HuH-7.5 (cell line): ENCODE data around the gene RAB11B.
A peak's percentile ranks its signal among the peaks of the same experiment; 100 is the strongest.
"Not testable (repeated sequence)": the region's sequence is repeated elsewhere in the genome, so short reads cannot be mapped to it uniquely, and the experiment has no call there.

Experiments
- DNase-seq: peaks from one replicate; pipeline ENCODE4 v3.0.0; 2011; ENCODE audit warnings: low spot score

RAB11B gene

DNA sequence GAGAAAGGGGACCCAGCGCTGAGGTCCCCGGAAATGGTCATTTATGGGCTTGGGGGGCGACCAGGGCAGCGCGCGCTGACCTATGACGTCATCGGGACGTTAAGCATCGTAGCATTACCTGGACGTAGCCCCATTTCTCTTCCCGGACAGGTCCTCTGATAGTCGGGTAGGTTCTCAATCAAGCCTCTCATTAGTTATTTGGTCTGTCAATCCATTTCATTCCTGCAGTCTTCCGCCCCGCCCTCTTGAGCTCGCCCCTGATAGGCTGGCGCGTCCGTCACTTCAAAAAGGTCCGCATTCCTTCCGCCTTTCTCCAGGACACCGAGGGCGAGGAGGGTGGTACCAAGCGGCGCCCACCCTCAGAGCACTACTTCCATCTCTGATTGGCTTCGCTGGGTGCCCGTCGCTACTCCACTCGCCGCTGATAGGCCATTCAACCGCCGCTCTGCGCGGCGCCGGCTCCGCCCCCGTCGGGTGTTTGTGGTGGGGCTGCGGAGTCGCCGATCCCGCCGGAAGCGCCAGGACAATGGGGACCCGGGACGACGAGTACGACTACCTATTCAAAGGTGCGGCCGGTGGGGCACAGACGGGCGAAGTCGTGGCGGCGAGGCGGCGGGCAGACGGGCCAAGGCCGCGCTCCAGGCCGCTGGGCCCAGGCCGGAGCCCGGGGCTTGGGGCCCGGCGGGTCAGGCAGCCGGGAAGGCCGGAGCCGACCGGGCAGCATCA is at the start of gene RAB11B:
Gene RAB11B (plus strand): TSS at position 470 of the 726 bp plus-strand sequence. CDS start 57 bp downstream, at position 527.
- peak; percentile 94 for DNase-seq

DNA sequence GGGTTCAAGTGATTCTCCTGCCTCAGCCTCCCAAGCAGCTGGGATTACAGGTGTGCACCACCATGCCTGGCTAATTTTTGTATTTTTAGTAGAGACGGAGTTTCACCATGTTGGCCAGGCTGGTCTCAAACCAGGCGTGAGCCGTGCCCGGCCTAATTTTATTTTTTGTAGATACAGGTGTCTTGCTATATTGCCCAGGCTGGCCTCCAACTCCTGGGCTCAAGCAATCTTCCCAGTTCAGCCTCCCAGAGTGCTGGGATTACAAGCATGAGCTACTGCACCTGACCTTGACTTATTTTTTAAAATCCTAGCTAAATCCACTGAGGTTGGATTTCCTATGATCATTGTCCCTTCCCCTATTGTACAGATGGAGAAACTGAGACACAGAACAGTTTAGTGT is 48.7 kb upstream of the RAB11B start:
- not testable (repeated sequence) for DNase-seq

DNA sequence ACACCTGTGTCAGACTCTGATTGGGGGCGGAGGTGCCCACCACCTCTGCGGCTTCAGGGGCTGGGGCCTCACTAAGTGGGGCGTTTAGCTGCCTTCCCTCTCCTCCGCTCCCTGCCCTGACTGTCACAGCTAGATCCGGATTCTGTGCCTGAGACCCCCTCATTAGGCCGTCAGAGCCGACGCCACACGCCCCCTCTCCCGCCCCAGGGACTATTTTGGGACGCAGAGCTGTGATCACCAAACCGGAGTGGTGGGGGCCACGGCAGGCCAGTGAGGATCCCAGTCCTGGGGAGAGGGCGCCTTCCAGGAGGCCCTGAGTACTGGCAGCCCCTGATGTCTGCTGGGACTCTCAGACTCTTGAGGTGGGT is 47.9 kb upstream of the RAB11B start:
- peak; percentile 4 for DNase-seq

DNA sequence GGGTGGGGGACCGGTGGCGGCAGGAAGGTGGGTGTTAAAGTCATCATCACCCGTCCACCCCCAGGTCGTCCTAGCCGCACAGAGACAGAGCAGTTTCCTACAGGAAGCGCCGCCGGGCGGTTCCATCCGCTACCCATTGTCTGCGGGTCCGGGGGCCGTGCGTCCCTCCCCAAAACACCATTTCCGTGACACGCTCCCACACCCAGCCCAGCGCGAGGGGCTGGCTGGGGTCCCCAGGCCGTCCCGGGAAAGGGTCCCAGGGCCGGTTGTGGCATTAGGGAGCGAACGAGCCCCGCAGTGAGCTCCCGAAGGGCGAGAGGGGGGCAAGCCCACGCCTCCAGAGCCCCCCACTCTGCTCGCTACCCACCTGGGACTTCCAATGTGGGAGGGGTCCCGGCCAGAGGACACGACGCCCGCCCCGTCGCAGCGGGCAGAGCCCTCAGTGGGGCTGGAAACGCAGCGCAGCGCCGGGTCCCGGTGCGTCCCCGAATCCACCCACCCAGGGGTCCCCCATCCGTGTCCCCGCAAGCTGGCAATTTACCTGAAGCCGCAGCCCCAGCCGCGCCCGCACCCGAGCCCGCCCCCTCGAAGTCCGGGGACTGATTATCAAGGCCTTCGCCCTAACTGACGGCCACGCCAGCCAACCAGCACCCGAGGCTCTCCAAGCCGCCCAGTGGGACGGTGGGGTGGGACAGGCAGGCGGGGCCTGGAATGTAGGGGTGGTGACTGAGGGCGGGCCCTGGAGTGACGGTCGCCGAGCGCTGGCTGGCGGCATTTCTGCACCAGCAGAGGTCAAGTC is 47.3 kb upstream of the RAB11B start, which contains the start of gene KANK3:
Gene KANK3 (minus strand): TSS at position 579 of the 799 bp plus-strand sequence. CDS start 5,434 bp downstream, outside the sequence.
- DNase-seq = peak; percentile 99

DNA sequence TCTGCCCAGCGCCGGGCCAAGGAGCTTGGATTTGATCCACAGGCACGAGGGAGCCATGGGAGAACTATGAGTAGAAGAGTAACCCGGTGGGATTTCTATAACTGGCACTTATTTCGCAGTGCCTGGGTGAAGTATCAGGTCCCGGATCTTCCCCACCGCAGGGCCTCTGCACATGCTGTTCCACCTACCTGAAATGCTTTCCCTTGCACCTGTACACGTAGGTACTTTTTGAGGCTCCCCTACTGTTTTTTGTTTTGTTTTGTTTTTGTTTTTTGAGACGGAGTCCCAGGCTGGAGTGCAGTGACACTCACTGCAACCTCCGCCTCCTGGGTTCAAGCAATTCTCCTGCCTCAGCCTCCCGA is 46.7 kb upstream of the RAB11B start:
- no peak for DNase-seq

DNA sequence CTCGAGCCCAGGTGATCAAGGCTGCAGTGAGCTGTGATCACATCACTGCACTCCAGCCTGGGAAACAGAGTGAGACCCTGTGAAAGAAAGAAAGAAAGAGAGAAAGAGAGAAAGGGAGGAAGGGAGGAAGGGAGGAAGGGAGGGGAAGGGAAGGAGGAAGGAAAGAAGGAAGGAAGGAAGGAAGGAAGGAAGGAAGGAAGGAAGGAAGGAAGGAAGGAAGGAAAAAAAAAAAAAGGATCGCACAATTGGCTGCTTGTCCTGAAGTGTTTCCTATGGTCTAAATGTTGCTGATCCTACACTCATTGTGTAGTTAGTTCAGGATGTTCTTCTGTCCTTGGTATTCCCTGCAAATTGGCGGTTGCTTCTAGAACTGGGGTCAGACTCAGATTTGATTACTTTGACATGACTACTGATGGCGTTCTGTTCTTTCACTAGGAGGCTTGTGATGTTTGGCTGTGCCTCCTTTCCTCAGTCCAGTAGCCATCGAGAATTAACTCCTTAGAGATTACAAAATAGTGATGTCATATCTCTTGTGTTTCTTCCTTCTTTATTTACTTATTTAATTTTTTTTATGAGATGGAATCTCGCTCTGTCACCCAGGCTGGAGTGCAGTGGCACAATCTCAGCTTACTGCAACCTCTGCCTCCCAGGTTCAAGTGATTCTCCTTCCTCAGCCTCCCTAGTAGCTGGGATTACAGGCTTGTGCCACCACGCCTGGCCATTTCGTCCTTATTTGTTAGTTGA is 40.4 kb upstream of the RAB11B start:
- DNase-seq = not testable (repeated sequence)

DNA sequence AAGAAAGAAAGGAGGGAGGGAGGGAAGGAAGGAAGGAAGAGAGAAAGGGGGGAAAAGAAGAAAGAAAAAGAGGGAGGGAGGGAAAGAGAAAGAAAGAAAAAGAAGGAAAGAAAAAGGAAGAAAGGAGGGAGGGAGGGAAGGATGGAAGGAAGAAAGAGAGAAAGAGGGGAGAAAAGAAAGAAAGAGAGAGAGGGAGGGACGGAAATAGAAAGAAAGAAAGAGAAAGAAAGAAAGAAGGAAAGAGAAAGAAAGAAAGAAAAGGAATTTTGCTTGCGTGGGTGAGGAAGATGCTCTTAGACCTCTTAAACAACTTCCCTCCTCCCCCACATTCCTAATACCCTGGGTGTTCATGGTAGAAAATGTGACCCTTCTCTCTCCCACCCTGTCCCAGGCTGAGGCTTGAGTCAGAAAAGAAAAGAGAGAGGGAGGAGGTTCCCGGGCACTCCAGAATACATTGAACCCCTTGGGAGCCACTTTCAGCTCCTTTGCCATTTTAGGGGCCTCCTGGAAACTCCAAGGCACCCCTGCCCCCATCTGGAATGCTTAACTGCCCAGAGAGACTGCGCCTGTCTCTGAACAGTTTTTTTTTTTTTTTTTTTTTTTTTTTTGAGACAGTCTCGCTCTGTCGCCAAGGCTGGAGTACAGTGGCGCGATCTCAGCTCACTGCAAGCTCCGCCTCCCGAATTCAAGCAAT is 37.9 kb upstream of the RAB11B start:
- no peak for DNase-seq

DNA sequence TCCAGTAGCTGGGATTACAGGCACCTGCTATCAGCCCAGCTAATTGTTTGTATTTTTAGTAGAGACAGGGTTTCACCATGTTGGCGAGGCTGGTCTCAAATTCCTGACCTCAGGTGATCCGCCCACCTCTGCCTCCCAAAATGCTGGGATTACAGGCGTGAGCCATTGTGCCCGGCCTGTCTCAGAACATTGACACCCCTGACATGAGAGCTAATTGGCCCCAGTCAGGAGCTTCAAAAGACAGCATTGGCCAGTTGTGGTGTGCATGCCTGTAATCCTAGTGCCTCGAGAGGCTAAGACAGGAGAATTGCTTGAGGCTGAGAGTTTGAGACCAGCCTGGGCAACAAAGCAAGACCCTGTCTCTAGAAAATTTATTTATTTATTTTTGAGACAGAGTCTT is 37.3 kb upstream of the RAB11B start:
- DNase-seq = not testable (repeated sequence)

DNA sequence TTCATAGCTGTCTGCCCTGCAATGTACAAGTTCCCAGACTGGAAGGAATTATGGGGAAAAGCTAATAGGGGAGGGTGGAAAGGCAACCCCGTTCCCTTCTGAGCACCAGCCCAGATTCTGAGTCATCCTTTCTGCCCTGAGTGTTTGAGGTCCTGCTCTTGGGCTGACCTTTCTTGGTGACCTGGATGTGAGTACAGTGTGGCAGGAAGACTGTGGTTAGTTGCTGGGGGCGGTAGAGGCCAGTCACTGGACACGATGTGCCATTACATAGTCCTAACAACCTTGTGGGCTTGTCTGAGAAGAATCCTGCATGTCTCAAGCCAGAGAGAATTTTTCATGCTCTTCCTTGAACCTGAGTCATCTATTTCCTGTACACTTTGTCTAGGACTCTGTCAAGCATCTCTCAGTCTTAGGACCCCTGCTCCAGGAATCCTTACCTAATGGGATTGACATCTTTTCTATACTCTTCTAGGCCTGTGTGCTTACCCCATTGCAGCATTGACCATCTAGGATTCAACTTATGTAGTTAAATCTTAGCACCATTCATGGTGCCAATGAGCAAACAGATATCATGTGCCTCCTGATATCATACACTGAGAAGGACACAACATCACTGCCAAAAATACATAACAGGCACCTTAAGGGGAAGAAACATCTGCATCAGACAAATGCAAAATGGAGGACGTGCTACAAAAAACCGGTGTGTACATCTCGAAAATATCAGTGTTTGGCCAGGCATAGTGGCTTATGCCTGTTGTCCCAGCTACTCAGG is 34.3 kb upstream of the RAB11B start:
- no peak for DNase-seq

DNA sequence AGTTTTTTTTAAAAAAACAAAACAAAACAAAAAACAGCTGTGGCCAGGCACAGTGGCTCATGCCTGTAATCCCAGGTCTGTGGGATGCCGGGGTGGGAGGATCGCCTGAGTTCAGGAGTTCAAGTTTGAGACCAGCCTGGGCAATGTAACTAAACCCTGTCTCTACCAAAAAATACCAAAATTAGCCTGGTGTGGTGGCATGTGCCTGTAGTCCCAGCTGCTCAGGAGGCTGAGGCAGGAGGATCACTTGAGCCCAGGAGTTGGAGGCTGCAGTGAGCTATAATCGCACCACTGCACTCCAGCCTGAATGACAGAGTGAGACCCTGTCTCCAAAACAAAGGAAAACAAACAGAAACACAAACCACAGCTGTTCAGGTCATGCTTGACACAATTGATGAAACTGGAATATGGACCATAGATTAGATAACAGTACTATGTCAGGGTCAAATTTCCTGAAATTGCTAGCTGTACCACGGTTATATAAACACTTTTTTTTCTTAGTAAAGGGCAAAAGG is 33.1 kb upstream of the RAB11B start:
- no peak for DNase-seq

DNA sequence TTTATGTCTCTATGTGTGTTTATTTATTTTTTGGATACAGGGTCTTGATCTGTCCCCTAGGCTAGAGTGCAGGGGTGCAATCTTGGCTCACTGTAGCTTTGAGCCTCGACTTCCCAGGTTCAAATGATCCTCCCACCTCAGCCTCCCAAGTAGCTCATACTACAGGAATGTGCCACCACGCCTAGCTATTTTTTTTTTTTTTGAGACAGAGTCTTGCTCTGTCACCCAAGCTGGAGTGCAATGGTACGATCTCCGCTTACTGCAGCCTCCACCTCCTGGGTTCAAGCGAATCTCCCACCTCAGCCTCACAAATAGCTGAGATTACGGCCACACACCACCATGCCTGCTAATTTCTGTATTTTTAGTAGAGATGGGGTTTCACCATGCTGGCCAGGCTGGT is 31.2 kb upstream of the RAB11B start:
- no peak for DNase-seq

DNA sequence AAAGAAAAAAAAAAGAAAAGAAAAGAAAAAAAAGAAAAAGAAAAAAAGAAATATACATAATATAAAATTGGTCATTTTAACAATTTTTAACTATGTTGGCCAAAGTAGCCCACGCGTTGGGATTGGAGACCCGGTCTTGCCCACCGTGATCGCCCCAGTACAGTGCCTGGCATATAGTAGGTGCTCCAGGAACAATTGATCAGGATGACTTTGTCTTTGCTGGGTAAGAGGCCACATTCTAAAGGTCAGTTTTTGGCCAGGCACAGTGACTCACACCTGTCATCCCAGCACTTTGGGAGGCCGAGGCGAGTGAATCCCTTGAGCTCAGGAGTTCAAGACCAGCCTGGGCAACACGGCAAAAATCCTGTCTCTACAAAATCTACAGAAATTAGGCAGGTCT is 30.0 kb upstream of the RAB11B start:
- DNase-seq = no peak

DNA sequence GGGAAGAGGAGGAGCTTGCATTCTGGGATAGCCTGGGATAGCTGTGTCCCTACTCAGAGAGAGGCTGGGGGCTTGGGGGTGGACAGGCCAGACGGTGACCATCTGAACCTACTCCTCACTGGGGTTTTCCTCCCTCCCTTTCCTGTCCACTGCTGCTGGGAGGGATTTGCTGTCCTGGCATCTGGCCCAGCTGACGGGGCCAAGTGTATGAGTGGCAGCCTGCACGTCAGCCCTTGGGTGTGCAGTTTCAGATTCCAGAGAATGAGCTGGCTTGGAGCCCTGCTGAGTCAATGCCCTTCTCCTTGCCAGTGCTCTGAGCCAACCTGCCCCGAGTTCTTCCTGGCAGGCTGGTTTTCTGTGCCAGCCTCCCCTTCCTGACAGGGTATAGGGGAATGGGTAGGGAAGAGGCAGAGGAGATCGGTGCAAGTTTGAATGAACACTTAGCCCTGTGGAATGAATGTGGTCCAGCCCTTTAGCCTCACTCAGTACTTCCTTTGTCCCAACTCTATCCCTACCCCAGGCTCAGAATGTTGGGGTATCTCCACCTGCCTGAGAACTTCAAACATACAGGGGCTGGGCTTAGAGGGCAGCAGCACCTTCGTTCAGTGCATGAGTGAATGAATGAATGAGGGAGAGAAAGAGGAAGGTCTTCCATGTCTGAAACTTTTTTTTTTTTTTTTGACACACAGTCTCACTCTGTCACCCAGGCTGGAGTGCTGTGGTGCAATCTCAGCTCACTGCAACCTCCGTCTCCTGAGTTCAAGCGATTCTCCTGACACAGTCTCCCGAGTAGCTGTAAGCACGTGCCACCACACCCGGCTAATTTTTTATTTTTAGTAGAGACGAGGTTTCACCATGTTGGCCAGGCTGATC is 28.0 kb upstream of the RAB11B start:
- peak; percentile 66 for DNase-seq

DNA sequence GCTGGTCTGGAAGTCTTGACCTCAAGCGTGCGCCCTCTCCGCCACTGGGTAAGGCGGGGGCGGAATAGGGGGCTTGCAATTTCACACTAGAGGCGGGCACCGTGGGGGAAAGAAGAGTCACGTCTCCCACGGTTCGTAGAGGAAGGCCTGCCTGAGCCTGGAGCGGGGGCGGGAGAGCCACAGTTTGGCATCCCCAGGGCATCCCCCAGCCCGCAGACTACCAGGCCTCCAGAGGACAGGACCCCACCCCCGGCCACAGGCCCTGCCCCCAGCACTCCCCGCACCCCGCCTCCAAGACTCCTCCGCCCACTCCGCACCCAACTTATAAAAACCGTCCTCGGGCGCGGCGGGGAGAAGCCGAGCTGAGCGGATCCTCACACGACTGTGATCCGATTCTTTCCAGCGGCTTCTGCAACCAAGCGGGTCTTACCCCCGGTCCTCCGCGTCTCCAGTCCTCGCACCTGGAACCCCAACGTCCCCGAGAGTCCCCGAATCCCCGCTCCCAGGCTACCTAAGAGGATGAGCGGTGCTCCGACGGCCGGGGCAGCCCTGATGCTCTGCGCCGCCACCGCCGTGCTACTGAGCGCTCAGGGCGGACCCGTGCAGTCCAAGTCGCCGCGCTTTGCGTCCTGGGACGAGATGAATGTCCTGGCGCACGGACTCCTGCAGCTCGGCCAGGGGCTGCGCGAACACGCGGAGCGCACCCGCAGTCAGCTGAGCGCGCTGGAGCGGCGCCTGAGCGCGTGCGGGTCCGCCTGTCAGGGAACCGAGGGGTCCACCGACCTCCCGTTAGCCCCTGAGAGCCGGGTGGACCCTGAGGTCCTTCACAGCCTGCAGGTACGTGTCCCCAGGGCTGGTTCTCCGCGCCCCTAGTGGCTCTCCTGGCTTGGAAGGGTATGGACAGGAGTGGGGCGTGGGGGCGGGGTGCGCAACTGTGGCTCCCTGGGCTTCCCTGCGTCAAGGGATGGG is 26.1 kb upstream of the RAB11B start, which contains the start of gene ANGPTL4:
Gene ANGPTL4 (plus strand): TSS at position 353 of the 969 bp plus-strand sequence. CDS start 167 bp downstream, at position 520.
- peak; percentile 69 for DNase-seq

DNA sequence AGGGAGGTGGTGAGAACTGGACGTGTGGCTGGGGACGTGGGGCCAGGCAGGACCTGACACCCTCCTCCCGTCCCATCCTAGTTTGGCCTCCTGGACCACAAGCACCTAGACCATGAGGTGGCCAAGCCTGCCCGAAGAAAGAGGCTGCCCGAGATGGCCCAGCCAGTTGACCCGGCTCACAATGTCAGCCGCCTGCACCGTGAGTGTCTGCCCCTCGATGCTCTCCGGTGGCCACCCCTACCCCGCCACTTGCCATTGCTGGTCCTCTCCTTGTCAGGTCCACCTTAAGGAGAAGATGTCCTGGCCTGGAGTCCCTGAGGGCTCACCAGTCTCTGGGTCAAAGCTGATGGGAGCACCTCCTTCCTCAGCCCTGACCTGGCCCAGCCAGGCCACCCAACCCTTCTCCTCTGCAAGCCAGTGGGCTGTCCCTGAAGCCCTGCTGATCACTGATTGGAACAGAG is 24.0 kb upstream of the RAB11B start:
- no peak for DNase-seq

DNA sequence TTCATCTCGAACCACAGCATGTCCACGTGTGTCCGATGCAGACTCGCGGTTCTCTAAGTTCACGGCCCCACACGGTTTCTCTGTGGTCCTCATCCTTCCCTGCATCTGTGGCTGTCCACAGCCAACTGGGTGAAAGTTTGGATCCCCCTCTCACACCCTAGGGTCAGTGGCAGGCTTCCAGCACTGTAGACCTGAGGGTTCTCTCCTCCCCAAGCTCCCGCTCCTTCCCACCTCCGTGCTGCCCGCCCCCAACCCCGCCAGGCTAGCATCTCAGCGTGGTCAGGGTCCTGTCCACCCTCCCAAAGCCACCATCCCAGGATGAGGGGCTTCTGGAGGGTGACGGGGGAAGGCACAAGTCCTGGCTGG is 23.2 kb upstream of the RAB11B start:
- DNase-seq = no peak

DNA sequence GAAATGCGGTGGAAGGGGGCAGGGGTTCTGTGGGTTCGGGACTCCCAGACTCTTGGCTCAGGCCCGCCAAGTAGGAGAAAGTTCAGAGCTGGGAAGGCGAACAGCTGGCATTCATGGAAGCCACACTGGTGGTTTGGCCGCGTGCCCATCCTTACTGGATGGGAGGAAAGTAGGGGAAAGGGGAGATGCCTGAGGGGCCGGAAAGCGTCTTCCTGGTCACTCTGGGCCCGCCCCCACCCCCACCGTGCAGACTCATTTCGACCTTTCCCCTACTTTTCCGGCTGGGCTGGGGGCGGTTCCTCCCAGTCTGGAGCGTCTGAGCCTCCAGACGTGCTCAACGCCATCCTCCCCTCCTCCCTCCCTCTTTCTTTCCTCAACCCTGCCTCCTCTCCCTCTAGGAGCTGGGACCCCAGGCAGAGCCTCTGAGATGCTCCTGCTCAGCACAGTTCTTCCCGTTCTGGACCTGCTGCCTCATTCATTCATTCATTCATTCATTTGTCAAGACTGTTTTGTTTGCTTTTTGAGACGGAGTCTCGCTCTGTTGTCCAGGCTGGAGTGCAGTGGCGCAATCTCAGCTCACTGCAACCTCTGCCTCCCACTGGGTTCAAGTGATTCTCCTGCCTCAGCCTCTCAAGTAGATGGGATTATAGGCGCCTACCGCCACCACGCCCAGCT is 22.7 kb upstream of the RAB11B start:
- DNase-seq = peak; percentile 63
